Stimulated activated CD8-positive, alpha-beta memory T cell treated with anti-CD3 and anti-CD28 coated beads, Interleukin-12 subunit alpha, Interleukin-12 subunit beta, amount 100 ng/mL, for 24 hours (primary cell): Measurements from ENCODE around the gene PRB4.
"Not testable (repeated sequence)": the region's sequence is repeated elsewhere in the genome, so short reads cannot be mapped to it uniquely, and the experiment has no call there.

Source experiments
- DNase-seq: peaks from one replicate; pipeline ENCODE4 v3.0.0-alpha.2; 2020; ENCODE audit errors: extremely low read depth

The PRB4 gene

DNA sequence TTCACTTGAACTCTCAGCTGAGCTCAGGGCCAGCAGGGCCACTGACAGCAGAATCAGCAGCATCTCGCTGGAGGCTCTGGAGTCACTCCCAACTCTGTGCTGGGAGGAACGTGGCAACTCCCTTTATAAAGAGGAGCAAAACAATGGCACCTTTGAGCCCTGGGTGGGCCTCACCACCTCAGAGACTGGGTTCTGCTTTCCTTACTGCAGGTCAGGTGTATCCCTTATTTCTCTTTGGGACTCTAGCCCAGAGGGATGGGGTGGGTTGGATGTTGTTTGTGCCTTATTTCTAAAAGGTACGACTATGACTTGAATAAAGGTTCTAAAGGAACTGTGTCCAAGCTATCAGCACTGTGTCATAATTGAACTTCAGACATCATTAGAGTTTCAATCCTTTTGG lies at the start of gene PRB4:
TSS of gene PRB4 (minus strand) at position 101 of the 400 bp plus-strand sequence. CDS start at position 63, 38 bp downstream.
- DNase-seq = no peak

DNA sequence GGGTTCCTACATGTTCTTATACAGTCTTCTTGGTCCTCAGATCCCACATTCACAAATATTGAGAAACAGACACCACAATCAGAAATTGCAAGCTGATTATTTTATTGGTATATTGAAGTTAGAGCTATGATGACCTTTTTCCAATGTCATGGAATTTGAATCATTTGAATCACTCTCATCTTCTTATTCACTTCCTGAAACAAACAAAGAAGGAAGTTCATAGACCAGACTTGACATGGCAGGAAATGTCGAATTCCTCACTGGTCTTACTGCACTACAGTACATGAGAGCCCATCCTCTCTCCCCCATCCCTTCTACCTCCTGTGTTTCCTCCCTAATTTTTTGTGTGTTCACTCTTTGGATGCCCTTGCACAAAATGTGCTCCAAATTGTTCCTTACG lies 41.5 kb upstream of the PRB4 start:
- DNase-seq = not testable (repeated sequence)

DNA sequence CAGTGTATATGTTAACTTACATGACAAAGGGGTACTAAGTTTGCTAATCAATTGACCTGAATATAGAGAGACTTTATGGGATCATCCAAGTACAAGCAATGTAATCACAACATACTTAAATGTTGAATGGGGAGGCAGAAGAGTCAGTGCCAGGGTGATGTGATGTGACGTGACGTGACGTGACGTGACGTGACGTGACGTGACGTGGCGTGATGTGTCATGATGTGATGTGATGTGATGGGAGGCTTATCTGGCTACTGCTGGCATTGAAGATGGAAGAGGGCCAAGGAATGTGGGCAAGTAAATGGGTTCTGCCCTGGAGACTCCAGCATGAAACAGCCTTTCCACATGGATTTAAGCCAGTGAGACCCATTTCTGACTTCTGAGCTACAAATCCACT lies 38.2 kb upstream of the PRB4 start:
- DNase-seq = no peak

DNA sequence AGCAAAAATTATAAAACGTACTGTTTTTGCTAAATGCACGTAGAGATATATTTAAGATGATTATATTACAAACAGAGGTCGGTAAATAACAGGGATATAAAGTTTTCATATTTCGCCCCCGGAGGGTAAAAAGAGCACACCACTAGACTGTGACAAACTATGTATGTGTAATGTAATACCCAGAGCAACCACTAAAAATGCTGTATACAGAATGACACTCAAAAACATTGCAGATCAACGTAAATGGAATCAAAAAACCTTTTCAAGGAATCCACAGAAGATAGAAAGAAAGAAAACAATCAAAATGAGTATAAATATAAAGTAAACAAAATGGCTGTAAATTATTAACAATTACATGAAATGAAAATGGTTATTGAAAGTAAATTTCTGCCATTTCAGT lies 37.6 kb upstream of the PRB4 start:
- no peak for DNase-seq

DNA sequence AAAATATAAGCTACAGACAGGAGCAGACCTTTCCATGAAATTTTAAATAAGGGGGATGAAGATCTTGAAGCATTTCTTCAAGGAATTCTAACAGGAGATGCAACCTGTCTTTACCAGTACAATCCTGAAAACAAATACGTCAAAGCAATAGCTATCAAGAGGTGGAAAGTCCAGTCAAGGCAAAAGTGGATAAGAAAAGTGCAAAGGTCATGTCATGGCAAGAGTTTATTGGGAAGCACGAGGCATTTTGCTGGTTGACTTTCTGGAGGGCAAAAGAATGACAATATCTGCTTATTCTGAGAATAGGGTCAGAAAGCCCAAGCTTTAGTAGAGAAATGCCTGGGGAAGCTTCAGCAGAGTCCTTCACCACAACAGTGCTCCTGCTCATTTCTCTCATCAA lies 34.3 kb upstream of the PRB4 start:
- no peak for DNase-seq

DNA sequence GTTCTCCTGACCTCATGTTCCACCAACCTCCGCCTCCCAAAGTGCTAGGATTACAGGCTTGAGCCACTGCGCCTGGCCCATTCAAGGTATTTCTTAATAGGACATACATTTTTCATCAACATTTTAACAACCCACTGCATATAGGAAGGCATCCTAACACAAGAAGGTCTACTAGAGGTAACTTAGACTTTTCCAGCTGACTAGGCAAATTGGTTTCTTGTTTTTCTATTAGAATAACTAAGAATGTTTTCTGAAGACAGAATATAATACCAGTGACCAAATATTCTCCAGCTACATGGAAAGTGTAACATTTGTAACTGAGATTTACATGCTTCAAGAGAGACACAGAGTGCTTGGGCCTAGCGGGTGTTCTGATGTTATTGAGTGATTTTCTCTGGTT lies 14.2 kb upstream of the PRB4 start:
- no peak for DNase-seq

DNA sequence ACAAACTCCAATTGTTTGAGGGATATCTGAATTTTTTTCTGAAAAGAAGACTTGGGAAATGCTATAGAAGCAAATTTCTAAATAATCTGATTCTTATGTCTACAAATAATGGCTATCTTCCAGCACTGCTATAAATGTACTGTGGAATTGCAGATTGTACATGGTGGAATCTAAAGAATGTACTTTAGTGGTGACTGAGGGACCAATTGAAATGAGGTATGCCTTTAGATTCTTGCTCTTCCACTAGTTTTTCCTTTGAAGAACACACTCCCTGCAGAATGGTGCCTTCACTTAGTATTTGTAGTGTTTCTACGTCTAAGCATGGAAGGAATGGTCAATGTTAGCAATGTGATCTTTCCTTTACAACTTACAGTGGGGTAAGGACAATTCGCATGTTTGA lies 11.7 kb upstream of the PRB4 start:
- DNase-seq = no peak

DNA sequence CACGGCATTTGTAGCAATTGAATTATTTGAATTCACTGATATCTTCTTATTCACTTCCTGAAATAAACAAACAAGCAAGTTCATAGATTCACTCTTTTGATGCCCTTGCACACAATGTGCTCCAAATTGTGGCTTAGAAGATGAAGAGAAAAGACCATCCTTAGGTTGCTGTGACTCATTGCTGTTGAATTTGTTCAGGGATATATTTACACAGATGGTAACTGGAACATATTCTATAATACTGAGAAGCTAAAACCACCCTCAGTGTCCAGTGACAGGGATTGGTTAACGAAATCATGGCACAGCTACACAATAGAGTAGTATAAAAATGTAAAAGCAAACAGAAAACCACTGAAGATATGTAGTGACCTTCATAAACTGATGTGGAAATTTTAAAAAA lies 3.1 kb downstream of the PRB4 start:
- DNase-seq = no peak

DNA sequence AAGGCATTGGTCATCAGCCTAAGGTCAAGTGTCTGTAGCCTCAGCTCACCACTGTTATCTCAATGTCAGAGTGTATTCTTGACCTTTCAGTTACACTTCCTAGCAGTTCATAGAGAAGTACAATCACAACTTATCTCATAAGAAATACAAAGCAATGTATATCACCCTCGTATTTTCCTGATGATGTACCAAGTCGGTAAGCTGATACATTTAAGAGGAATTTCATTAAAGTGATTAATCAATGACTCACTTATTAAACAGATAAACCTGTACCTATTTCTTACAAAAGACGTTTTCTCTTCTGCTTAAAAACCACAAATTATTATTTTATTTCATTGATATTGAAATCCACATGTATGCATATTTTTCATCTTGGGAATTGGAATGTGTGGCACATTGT lies 36.8 kb downstream of the PRB4 start:
- no peak for DNase-seq

DNA sequence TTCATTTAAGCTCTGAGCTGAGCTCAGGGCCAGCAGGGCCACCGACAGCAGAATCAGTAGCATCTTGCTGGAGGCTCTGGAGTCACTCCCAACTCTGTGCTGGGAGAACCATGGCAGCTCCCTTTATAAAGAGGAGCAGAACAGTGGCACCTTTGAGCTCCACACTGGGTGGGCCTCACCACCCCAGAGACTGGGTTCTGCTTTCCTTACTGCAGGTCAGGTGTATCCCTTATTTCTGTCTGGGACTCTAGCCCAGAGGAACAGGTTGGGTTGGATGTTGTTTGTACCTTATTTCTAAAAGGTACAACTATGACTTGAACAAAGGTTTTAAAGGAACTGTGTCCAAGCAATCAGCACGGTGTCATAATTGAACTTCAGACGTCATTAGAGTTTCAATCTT lies 40.6 kb downstream of the PRB4 start, which contains the start of gene PRB3:
TSS of gene PRB3 (minus strand) at position 101 of the 400 bp plus-strand sequence. CDS start at position 63, 38 bp downstream.
- DNase-seq = no peak

DNA sequence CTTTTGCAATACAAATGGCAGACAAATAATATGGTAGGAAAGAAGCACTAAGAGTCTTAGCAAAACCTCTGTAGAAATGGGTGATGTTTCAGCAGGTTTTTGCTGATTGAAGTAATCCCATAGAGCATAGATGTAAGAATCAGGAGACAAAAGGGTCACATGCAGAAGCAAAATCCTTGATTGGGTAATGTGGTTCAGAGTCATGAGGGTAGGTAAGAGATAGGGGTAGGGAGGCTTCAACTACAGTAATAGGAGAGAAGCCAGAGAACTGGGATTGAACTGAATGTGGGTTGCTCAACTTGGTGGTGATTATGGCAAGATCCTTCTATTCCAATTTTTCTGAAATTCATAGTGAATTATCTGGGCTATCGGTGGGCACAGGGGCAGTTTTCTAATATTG lies 45.7 kb downstream of the PRB4 start:
- DNase-seq = no peak
